ENCODE results near the gene KRT77.

DNA sequence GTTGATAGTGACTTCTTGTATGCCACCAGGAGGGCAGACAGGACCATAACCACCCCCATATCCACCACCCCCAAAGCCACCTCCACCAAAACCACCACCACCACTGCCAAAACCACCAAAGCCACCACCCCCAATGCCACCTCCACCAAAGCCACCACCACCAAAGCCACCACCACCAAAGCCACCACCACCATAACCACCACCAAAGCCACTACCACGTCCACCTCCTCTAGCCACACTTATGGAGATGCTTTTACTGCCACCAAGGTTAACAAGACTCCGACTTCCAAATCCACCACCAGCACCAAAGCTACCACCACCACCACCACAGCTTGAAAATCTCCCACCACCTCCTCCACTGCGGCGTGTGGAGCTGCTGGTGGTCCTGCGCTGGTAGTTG lies 23.4 kb downstream of the KRT77 start:
- no peak for TF ChIP-seq POLR2A (IDR thresholded peaks at IDR 0.05)
- TF ChIP-seq, protein P1, sequence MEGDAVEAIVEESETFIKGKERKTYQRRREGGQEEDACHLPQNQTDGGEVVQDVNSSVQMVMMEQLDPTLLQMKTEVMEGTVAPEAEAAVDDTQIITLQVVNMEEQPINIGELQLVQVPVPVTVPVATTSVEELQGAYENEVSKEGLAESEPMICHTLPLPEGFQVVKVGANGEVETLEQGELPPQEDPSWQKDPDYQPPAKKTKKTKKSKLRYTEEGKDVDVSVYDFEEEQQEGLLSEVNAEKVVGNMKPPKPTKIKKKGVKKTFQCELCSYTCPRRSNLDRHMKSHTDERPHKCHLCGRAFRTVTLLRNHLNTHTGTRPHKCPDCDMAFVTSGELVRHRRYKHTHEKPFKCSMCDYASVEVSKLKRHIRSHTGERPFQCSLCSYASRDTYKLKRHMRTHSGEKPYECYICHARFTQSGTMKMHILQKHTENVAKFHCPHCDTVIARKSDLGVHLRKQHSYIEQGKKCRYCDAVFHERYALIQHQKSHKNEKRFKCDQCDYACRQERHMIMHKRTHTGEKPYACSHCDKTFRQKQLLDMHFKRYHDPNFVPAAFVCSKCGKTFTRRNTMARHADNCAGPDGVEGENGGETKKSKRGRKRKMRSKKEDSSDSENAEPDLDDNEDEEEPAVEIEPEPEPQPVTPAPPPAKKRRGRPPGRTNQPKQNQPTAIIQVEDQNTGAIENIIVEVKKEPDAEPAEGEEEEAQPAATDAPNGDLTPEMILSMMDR (IDR thresholded peaks at IDR 0.05): no peak
- TF ChIP-seq POLR2AphosphoS5 (IDR thresholded peaks at IDR 0.05): no peak
- no peak for TF ChIP-seq EP300 (IDR thresholded peaks at IDR 0.05; ENCODE audit: low read depth)

Data from transverse colon (tissue), 4 donors.